HepG2 (cell line): Measurements from ENCODE around the gene SIK2. TPM values are rescaled to one million over a fixed set of nuclear protein-coding genes. Genes with fewer than 3 reads are reported as not detected.

ENCODE experiments used
- ATRX ChIP-seq: sonication (generic); formaldehyde crosslinking; IDR thresholded peaks from 2 replicates; pipeline ENCODE4 v1.4.0; 2020; ENCODE audit warnings: missing genetic modification reagents, borderline replicate concordance
- BCL6 ChIP-seq: IDR thresholded peaks from 2 replicates; pipeline ENCODE4 v1.6.1; 2016; ENCODE audit warnings: missing genetic modification reagents, missing compliant biosample characterization
- BORCS8-MEF2B ChIP-seq: sonication (generic); formaldehyde crosslinking; IDR thresholded peaks from 2 replicates; pipeline ENCODE4 v1.8.0; 2022; ENCODE audit warnings: mild to moderate bottlenecking, missing genetic modification reagents
- CBX5 ChIP-seq: sonication (generic); formaldehyde crosslinking; IDR thresholded peaks from 2 replicates; pipeline ENCODE4 v1.4.0; 2020; ENCODE audit warnings: missing genetic modification reagents, borderline replicate concordance
- DBP ChIP-seq: sonication (generic); formaldehyde crosslinking; IDR thresholded peaks from 2 replicates; pipeline ENCODE4 v1.4.0; 2020; ENCODE audit warnings: missing genetic modification reagents; ENCODE audit errors: not compliant biosample characterization
- DPF2 ChIP-seq: sonication (generic); formaldehyde crosslinking; IDR thresholded peaks from 2 replicates; pipeline ENCODE4 v1.4.0; 2020; ENCODE audit warnings: mild to moderate bottlenecking, low read depth, missing genetic modification reagents, borderline replicate concordance
- DR1 ChIP-seq: sonication (generic); formaldehyde crosslinking; IDR thresholded peaks from 2 replicates; pipeline ENCODE4 v1.8.0; 2021; ENCODE audit warnings: mild to moderate bottlenecking, missing genetic modification reagents, inconsistent platforms
- FOXA1 ChIP-seq, 2 experiments: fragments of 450-650 bp in 1 of 2; sonication (generic) in 1 of 2; formaldehyde crosslinking in 1 of 2; IDR thresholded peaks; 2 replicates each; pipeline versions ENCODE4 v1.4.0 to v1.6.1; 2016 to 2020; ENCODE audit warnings: missing genetic modification reagents in 1 of 2
- GPBP1L1 ChIP-seq: sonication (generic); formaldehyde crosslinking; IDR thresholded peaks from 2 replicates; pipeline ENCODE4 v1.5.0; 2020; ENCODE audit warnings: mild to moderate bottlenecking, missing genetic modification reagents
- GTF2F1 ChIP-seq: fragments of 150-350 bp; IDR thresholded peaks from 2 replicates; pipeline ENCODE4 v1.6.1; 2014; ENCODE audit warnings: low read length
- HMG20B ChIP-seq: conservative IDR thresholded peaks from 2 replicates; pipeline ENCODE4 v1.6.1; 2016; ENCODE audit warnings: missing genetic modification reagents, missing compliant biosample characterization
- HOXA3 ChIP-seq: sonication (generic); formaldehyde crosslinking; IDR thresholded peaks from 2 replicates; pipeline ENCODE4 v1.5.0; 2020; ENCODE audit warnings: missing genetic modification reagents
- JUNB ChIP-seq: sonication (generic); formaldehyde crosslinking; IDR thresholded peaks from 2 replicates; pipeline ENCODE4 v1.8.0; 2022; ENCODE audit warnings: missing genetic modification reagents, mild to moderate bottlenecking, borderline replicate concordance
- KAT8 ChIP-seq: IDR thresholded peaks from 2 replicates; pipeline ENCODE4 v1.6.1; 2016; ENCODE audit warnings: missing genetic modification reagents, missing compliant biosample characterization
- MIER3 ChIP-seq: IDR thresholded peaks from 2 replicates; pipeline ENCODE4 v1.6.1; 2016; ENCODE audit warnings: missing compliant biosample characterization, borderline replicate concordance
- MXI1 ChIP-seq: IDR thresholded peaks from 3 replicates; pipeline ENCODE4 v1.6.1; 2012; ENCODE audit warnings: low read depth, low read length, inconsistent platforms, borderline replicate concordance
- PAF1 ChIP-seq: IDR thresholded peaks from 2 replicates; pipeline ENCODE4 v1.6.1; 2016; ENCODE audit warnings: missing genetic modification reagents, missing compliant biosample characterization
- PHB2 ChIP-seq: fragments of 450-650 bp; IDR thresholded peaks from 2 replicates; pipeline ENCODE4 v1.6.1; 2018; ENCODE audit not compliant: partially characterized antibody
- PRMT3 ChIP-seq: sonication (generic); formaldehyde crosslinking; IDR thresholded peaks from 2 replicates; pipeline ENCODE4 v1.8.1; 2022; ENCODE audit warnings: low read depth, mild to moderate bottlenecking, moderate library complexity, missing genetic modification reagents, borderline replicate concordance
- PRPF4 ChIP-seq: fragments of 200-400 bp; formaldehyde crosslinking; IDR thresholded peaks from 2 replicates; pipeline ENCODE4 v1.6.1; 2016; ENCODE audit warnings: low read length, low read depth; ENCODE audit not compliant: poor library complexity, severe bottlenecking
- RNF219 ChIP-seq: sonication (generic); formaldehyde crosslinking; IDR thresholded peaks from 2 replicates; pipeline ENCODE4 v1.5.0; 2020; ENCODE audit warnings: mild to moderate bottlenecking, missing genetic modification reagents
- STAG1 ChIP-seq: sonication (generic); formaldehyde crosslinking; IDR thresholded peaks from 2 replicates; pipeline ENCODE4 v1.4.0; 2020; ENCODE audit warnings: missing genetic modification reagents
- STAT5B ChIP-seq: sonication (generic); formaldehyde crosslinking; IDR thresholded peaks from 2 replicates; pipeline ENCODE4 v1.4.0; 2020; ENCODE audit warnings: missing genetic modification reagents
- ZBTB20 ChIP-seq: sonication (generic); formaldehyde crosslinking; IDR thresholded peaks from 2 replicates; pipeline ENCODE4 v1.8.1; 2023; ENCODE audit warnings: missing genetic modification reagents, low read depth, mild to moderate bottlenecking, borderline replicate concordance
- ZFP1 ChIP-seq: IDR thresholded peaks from 2 replicates; pipeline ENCODE4 v1.6.1; 2016
- ZNF234 ChIP-seq: sonication (generic); formaldehyde crosslinking; conservative IDR thresholded peaks from 2 replicates; pipeline ENCODE4 v1.5.1; 2020; ENCODE audit warnings: mild to moderate bottlenecking, missing genetic modification reagents
- ZNF335 ChIP-seq: sonication (generic); formaldehyde crosslinking; IDR thresholded peaks from 2 replicates; pipeline ENCODE4 v1.4.0; 2020; ENCODE audit warnings: missing genetic modification reagents
- ZNF460 ChIP-seq: sonication (generic); formaldehyde crosslinking; IDR thresholded peaks from 2 replicates; pipeline ENCODE4 v1.5.1; 2020; ENCODE audit warnings: missing genetic modification reagents, mild to moderate bottlenecking, borderline replicate concordance
- ZNF709 ChIP-seq: sonication (generic); formaldehyde crosslinking; IDR thresholded peaks from 2 replicates; pipeline ENCODE4 v1.5.0; 2020; ENCODE audit warnings: mild to moderate bottlenecking, missing genetic modification reagents
- ZNF713 ChIP-seq: sonication (generic); formaldehyde crosslinking; IDR thresholded peaks from 2 replicates; pipeline ENCODE4 v1.4.0; 2020; ENCODE audit warnings: mild to moderate bottlenecking, missing genetic modification reagents
- polyA plus RNA-seq, 8 experiments: library from polyadenylated mRNA; depleted of rRNA in 3 of 8; stranded (reverse) in 7 of 8; unstranded in 1 of 8; fragments of >200 nt; fragmentation: Illumina TruSeq in 4 of 8; extraction: Trizol in 4 of 8; gene quantifications; 2 replicates each; pipeline versions ENCODE4 v1.2.1 to v1.2.3, GENCODE V29; 2011 to 2016; ENCODE audit warnings: low read depth in 4 of 8, missing spikeins in 1 of 8, mixed read lengths in 1 of 8; ENCODE audit not compliant: insufficient read depth in 1 of 8
- total RNA-seq, 5 experiments: library from RNA; depleted of rRNA; stranded (reverse); fragments of >200 nt; fragmentation: Illumina TruSeq; extraction: Trizol; gene quantifications; 2 replicates each; pipeline ENCODE4 v1.2.3, GENCODE V29; 2016; ENCODE audit warnings: low read depth in 1 of 5

Gene SIK2
- total and polyA plus RNA-seq, 2 of the 13 experiments (the other 11 are each of a cell fraction or from before 2014, with no cell fraction given), result 8.1 to 15.4 TPM

GRCh38 chr11:111633248-111633647, 31.0 kb downstream of the SIK2 start (continued):
- TF ChIP-seq ZBTB20, result no peak
- TF ChIP-seq STAT5B, result no peak
- TF ChIP-seq ZNF460 (CRISPR knock-in tag), result no peak
- no peak for TF ChIP-seq MIER3 (CRISPR knock-in tag)
- no peak for TF ChIP-seq MXI1
- TF ChIP-seq ZNF713, result no peak
- peak; percentile 55; the same call in 1 of the 2 replicates for TF ChIP-seq ZFP1
- TF ChIP-seq PHB2, result no peak
- TF ChIP-seq DR1 (CRISPR knock-in tag), result no peak
- 0 out of 2 replicates have a peak, but pooled peaks have one; percentile 30 for TF ChIP-seq DPF2 (CRISPR knock-in tag)
- no peak for TF ChIP-seq ZNF709
- no peak for TF ChIP-seq PRMT3 (CRISPR knock-in tag)
- no peak for TF ChIP-seq STAG1 (CRISPR knock-in tag)
- TF ChIP-seq RNF219 (CRISPR knock-in tag), result no peak
- no peak for TF ChIP-seq ATRX (CRISPR knock-in tag)
- TF ChIP-seq JUNB (CRISPR knock-in tag), result no peak
- TF ChIP-seq PRPF4, result no peak
- peak; percentile 61; the same call in 1 of the 2 replicates for TF ChIP-seq FOXA1 (IDR thresholded peaks at IDR 0.05)
- peak; percentile 89 for TF ChIP-seq FOXA1 (CRISPR knock-in tag; IDR thresholded peaks at IDR 0.05)
- no peak for TF ChIP-seq BORCS8-MEF2B
- no peak for TF ChIP-seq GPBP1L1 (CRISPR knock-in tag)
- TF ChIP-seq CBX5 (CRISPR knock-in tag), result no peak
- TF ChIP-seq BCL6 (CRISPR knock-in tag), result peak; percentile 78
- TF ChIP-seq PAF1 (CRISPR knock-in tag), result no peak
- no peak for TF ChIP-seq DBP (CRISPR knock-in tag)
- no peak for TF ChIP-seq GTF2F1
- TF ChIP-seq KAT8 (CRISPR knock-in tag), result peak; percentile 45
- no peak for TF ChIP-seq HOXA3
- no peak for TF ChIP-seq HMG20B
- peak; percentile 29; the same call in 1 of the 2 replicates for TF ChIP-seq ZNF335 (CRISPR knock-in tag)
- TF ChIP-seq ZNF234 (CRISPR knock-in tag), result no peak
